Endodermal cell (in vitro differentiated cells): Measurements from ENCODE around the gene MICU2. TPM values are rescaled to one million over a fixed set of nuclear protein-coding genes. Genes with fewer than 3 reads are reported as not detected.

ENCODE experiments used
- DNase-seq: peaks from one replicate; pipeline ENCODE4 v3.0.0-alpha.2; 2017
- H3K27ac ChIP-seq: 2 replicates; pipeline ENCODE4 v1.5.1; 2013; ENCODE audit warnings: mild to moderate bottlenecking, low read depth, low read length, moderate library complexity
- H3K27me3 ChIP-seq: 2 replicates; pipeline ENCODE4 v1.6.1; 2013; ENCODE audit warnings: mild to moderate bottlenecking, low read length, moderate library complexity; ENCODE audit not compliant: insufficient read depth, control insufficient read depth, poor library complexity, severe bottlenecking
- H3K36me3 ChIP-seq: 2 replicates; pipeline ENCODE4 v1.7.0; 2013; ENCODE audit warnings: mild to moderate bottlenecking, low read length, moderate library complexity; ENCODE audit not compliant: control insufficient read depth, insufficient read depth
- H3K4me1 ChIP-seq: one replicate; pipeline ENCODE4 v1.7.0; 2013; ENCODE audit warnings: low read length; ENCODE audit not compliant: control insufficient read depth, insufficient read depth
- H3K4me3 ChIP-seq: 2 replicates; pipeline ENCODE4 v1.5.1; 2013; ENCODE audit warnings: mild to moderate bottlenecking, low read length, moderate library complexity
- H3K9ac ChIP-seq: 2 replicates; pipeline ENCODE4 v1.6.1; 2013; ENCODE audit warnings: mild to moderate bottlenecking, low read length, moderate library complexity; ENCODE audit not compliant: poor library complexity, severe bottlenecking; ENCODE audit errors: extremely low read depth
- H3K9me3 ChIP-seq: 2 replicates; pipeline ENCODE4 v1.6.1; 2013; ENCODE audit warnings: mild to moderate bottlenecking, low read length, moderate library complexity; ENCODE audit not compliant: control insufficient read depth
- H3K27ac Mint-ChIP-seq: 2 replicates; pipeline ENCODE4 v1.8.0; 2020; ENCODE audit warnings: mixed read lengths
- H3K27me3 Mint-ChIP-seq: 2 replicates; pipeline ENCODE4 v1.8.0; 2021; ENCODE audit warnings: mild to moderate bottlenecking, mixed read lengths; ENCODE audit not compliant: insufficient read depth
- H3K36me3 Mint-ChIP-seq: 2 replicates; pipeline ENCODE4 v1.8.0; 2020; ENCODE audit warnings: low read depth, mixed read lengths
- H3K4me1 Mint-ChIP-seq: 2 replicates; pipeline ENCODE4 v1.8.0; 2020; ENCODE audit warnings: mixed read lengths
- H3K4me3 Mint-ChIP-seq: 2 replicates; pipeline ENCODE4 v1.8.0; 2020; ENCODE audit warnings: mild to moderate bottlenecking, moderate library complexity, mixed read lengths
- H3K9me3 Mint-ChIP-seq: 2 replicates; pipeline ENCODE4 v1.8.0; 2020; ENCODE audit warnings: mild to moderate bottlenecking, mixed read lengths
- CTCF ChIP-seq: fragments of 200-600 bp; sonication (generic); conservative IDR thresholded peaks from 2 replicates; pipeline ENCODE4 v1.5.0; 2021; ENCODE audit warnings: antibody characterized with exemption, mild to moderate bottlenecking
- WGBS, 2 experiments: methylation state at CpG; one replicate each; pipeline versions ENCODE4 v1.1.5 to v1.1.7; 2013; ENCODE audit warnings: missing lambda C conversion rate in 2 of 2, mixed read lengths in 1 of 2; ENCODE audit not compliant: insufficient coverage in 1 of 2, insufficient read length in 1 of 2; 5-methylcytosine and 5-hydroxymethylcytosine counted together
- total RNA-seq, 2 donors: library from RNA; stranded (reverse); fragmentation: NEBNext Ultra II Directional in 1 of 2; extraction: Animal tissue kit (Norgen Biotek cat#: 25700) in 1 of 2; gene quantifications; 2 replicates in 1 of 2; 3 replicates in 1 of 2; pipeline ENCODE4 v1.2.1, GENCODE V29; 2021

The MICU2 gene
- total RNA-seq, 2 donors from 2014 or later: 39.1 to 45.7 TPM

GRCh38 chr13:21534760-21535159 is 69.2 kb downstream of the MICU2 start:
- H3K36me3 ChIP-seq: peaks cover 15% of the 10 kb centered on the region
- no peak overlapping the region for H3K4me3 ChIP-seq
- H3K9me3 ChIP-seq: no peaks in the 10 kb centered on the region
- no peak overlapping the region for H3K27ac ChIP-seq
- no peaks in the 10 kb centered on the region for H3K27me3 ChIP-seq
- peaks cover 6% of the 10 kb centered on the region for H3K4me1 Mint-ChIP-seq
- no peaks in the 10 kb centered on the region for H3K27me3 Mint-ChIP-seq
- TF ChIP-seq CTCF: no peak
- DNase-seq: no peak
- H3K4me3 Mint-ChIP-seq: no peak overlapping the region
- no peak overlapping the region for H3K27ac Mint-ChIP-seq
- H3K4me1 ChIP-seq: no peaks in the 10 kb centered on the region
- peaks cover 20% of the 10 kb centered on the region for H3K36me3 Mint-ChIP-seq
- no peak overlapping the region for H3K9ac ChIP-seq
- H3K9me3 Mint-ChIP-seq: no peaks in the 10 kb centered on the region
- WGBS, 2 experiments: 100% methylated on average over 1 of the region's 1 CpG; no CpG with 5 or more reads in 1 of the 2 experiments

GRCh38 chr13:21531455-21531854 is 72.5 kb downstream of the MICU2 start:
- no peak for TF ChIP-seq CTCF
- Mint-ChIP-seq H3K27ac (no peak overlapping the region), H3K4me3 (no peak overlapping the region), H3K36me3 (peaks cover 6% of the 10 kb centered on the region), H3K9me3 (no peaks in the 10 kb centered on the region), H3K27me3 (no peaks in the 10 kb centered on the region), H3K4me1 (peaks cover 6% of the 10 kb centered on the region)
- Histone ChIP-seq H3K27ac (no peak overlapping the region), H3K9ac (no peak overlapping the region), H3K36me3 (peaks cover 4% of the 10 kb centered on the region), H3K9me3 (no peaks in the 10 kb centered on the region), H3K4me1 (no peaks in the 10 kb centered on the region), H3K27me3 (no peaks in the 10 kb centered on the region), H3K4me3 (no peak overlapping the region)
- 93 to 100% methylated on average over 3 to 5 of the region's 5 CpGs for WGBS, 2 experiments
- no peak for DNase-seq

- H3K27ac Mint-ChIP-seq: no peak overlapping the region
- no peak for TF ChIP-seq CTCF
- H3K4me1 Mint-ChIP-seq: peaks cover 6% of the 10 kb centered on the region
- H3K27me3 Mint-ChIP-seq: no peaks in the 10 kb centered on the region
- Histone ChIP-seq H3K9ac (no peak overlapping the region), H3K36me3 (peaks cover 4% of the 10 kb centered on the region), H3K4me3 (no peak overlapping the region), H3K27ac (no peak overlapping the region), H3K27me3 (no peaks in the 10 kb centered on the region), H3K4me1 (no peaks in the 10 kb centered on the region), H3K9me3 (no peaks in the 10 kb centered on the region)
- 95% methylated on average over 3 to 11 of the region's 11 CpGs for WGBS, 2 experiments
- H3K36me3 Mint-ChIP-seq: peaks cover 9% of the 10 kb centered on the region
- no peaks in the 10 kb centered on the region for H3K9me3 Mint-ChIP-seq
- no peak for DNase-seq
- no peak overlapping the region for H3K4me3 Mint-ChIP-seq
Observed at GRCh38 chr13:21530656-21531055, 73.3 kb downstream of the MICU2 start.
